NB4 (cell line): ENCODE measurements around the gene MYO1D.

ENCODE experiments used
- CTCF ChIP-seq: IDR thresholded peaks from one replicate; pipeline ENCODE4 v1.5.1; 2012; ENCODE audit warnings: low read depth, low read length
- POLR2A ChIP-seq: IDR thresholded peaks from 2 replicates; pipeline ENCODE4 v1.6.1; 2011; ENCODE audit warnings: mild to moderate bottlenecking; ENCODE audit not compliant: insufficient read length; ENCODE audit errors: extremely low read depth

- TF ChIP-seq CTCF (no peak), POLR2A (no peak)
Measured at GRCh38 chr17:32865141-32865540, 11.8 kb downstream of the MYO1D start.
